Ovary (tissue), 9 donors: ENCODE data around the gene PTX4. TPM values are rescaled to one million over a fixed set of nuclear protein-coding genes. Genes with fewer than 3 reads are reported as not detected.

Experiments
- DNase-seq, 5 donors: peaks; one replicate each; pipeline ENCODE4 v3.0.0-alpha.2; 2019 to 2020
- H3K27ac ChIP-seq, 2 donors: fragments of 200-600 bp; one replicate each; pipeline versions ENCODE4 v1.5.1 to v1.8.0; 2019 to 2022
- H3K27me3 ChIP-seq: fragments of 200-600 bp; one replicate; pipeline ENCODE4 v1.8.0; 2022
- H3K36me3 ChIP-seq: fragments of 200-600 bp; sonication (generic); one replicate; pipeline ENCODE4 v1.5.1; 2019
- H3K4me1 ChIP-seq: one replicate; pipeline ENCODE4 v1.8.1; 2013; ENCODE audit warnings: mild to moderate bottlenecking, moderate library complexity; ENCODE audit not compliant: insufficient read depth
- H3K4me3 ChIP-seq: fragments of 200-600 bp; sonication (generic); one replicate; pipeline ENCODE4 v1.5.1; 2017
- H3K9me3 ChIP-seq, 2 donors: fragments of 200-600 bp in 1 of 2; sonication (generic) in 1 of 2; one replicate each; pipeline versions ENCODE4 v1.5.1 to v1.8.1; 2013 to 2019; ENCODE audit warnings: mild to moderate bottlenecking in 1 of 2, moderate library complexity in 1 of 2
- CTCF ChIP-seq, 3 donors: fragments of 450-650 bp in 2 of 3; fragments of 200-600 bp in 1 of 3; IDR thresholded peaks; one replicate each; pipeline versions ENCODE4 v1.5.1 to v1.8.0; 2016 to 2022; ENCODE audit warnings: antibody characterized with exemption in 3 of 3, mild to moderate bottlenecking in 1 of 3
- EP300 ChIP-seq: sonication (generic); formaldehyde crosslinking; IDR thresholded peaks from one replicate; pipeline ENCODE4 v1.6.1; 2017; ENCODE audit warnings: antibody characterized with exemption
- POLR2A ChIP-seq: fragments of 450-650 bp; IDR thresholded peaks from one replicate; pipeline ENCODE4 v1.6.1; 2017; ENCODE audit warnings: antibody characterized with exemption, mild to moderate bottlenecking, moderate library complexity
- WGBS, 3 donors: extraction: QIAGEN DNeasy Blood & Tissue Kit in 1 of 3; methylation state at CpG; one replicate each; pipeline versions ENCODE4 v1.1.5 to v1.1.7; 2013 to 2017; 5-methylcytosine and 5-hydroxymethylcytosine counted together
- intact Hi-C, 4 donors: fragments of 100-400 bp; cut with DNase I; formaldehyde crosslinking; loops; one replicate each; pipeline versions ENCODE4 v1.11.0 to v1.15.1; 2022 to 2023
- polyA plus RNA-seq, 2 donors: library from polyadenylated mRNA; stranded (reverse); fragments of 200-250 nt in 1 of 2; fragments of 350-450 nt in 1 of 2; fragmentation: Illumina TruSeq in 1 of 2; extraction: RNeasy Lipid Tissue Mini Kit (QIAGEN cat#74804) in 1 of 2; gene quantifications; one replicate each; pipeline ENCODE4 v1.2.3, GENCODE V29; 2013 to 2014
- total RNA-seq, 7 donors: library from RNA; depleted of rRNA in 2 of 7; stranded (reverse); fragments of >200 nt in 2 of 7; fragmentation: NEBNext Ultra II Directional in 3 of 7; extraction: Animal tissue kit (Norgen Biotek cat#: 25700) in 3 of 7; gene quantifications; one replicate each; pipeline versions ENCODE4 v1.1.0 to v1.2.4, GENCODE V29; 2016 to 2023
- donor health status: DM: no; HTN: no; CAD: no; lungs with moderate emphysema.
- donor health status: DM: no; HTN: no; CAD: no.
- donor health status: Bipolar disorder and iron deficiency.
- donor health status: DM: yes; HTN: yes; CAD: no.
- donor health status: DM: no; HTN: no; CAD: no.
- donor health status: DM: yes; HTN: yes; CAD: no.

The PTX4 gene
- total and polyA plus RNA-seq, 9 donors: 0.05 to 0.40 (median 0.15) TPM; not detected in 6

- H3K27me3 ChIP-seq: no peaks in the 10 kb centered on the region
- H3K4me3 ChIP-seq: no peak overlapping the region
- DNase-seq: no peak
- intact Hi-C loops: no loop called here
- H3K4me1 ChIP-seq: peaks cover 9% of the 10 kb centered on the region
- 90 to 94% (median 94%) methylated on average over 42 to 44 of the region's 44 CpGs for WGBS, 3 donors
- no peak for TF ChIP-seq POLR2A
- no peak for TF ChIP-seq CTCF (IDR thresholded peaks at IDR 0.05)
- no peak for TF ChIP-seq EP300
- H3K27ac ChIP-seq: no peak overlapping the region
- H3K36me3 ChIP-seq: no peaks in the 10 kb centered on the region
- H3K9me3 ChIP-seq: no peaks in the 10 kb centered on the region
Measured at GRCh38 chr16:1525871-1526607, 37.3 kb upstream of the PTX4 start.

- TF ChIP-seq EP300: no peak
- TF ChIP-seq CTCF (IDR thresholded peaks at IDR 0.05): no peak
- TF ChIP-seq POLR2A: no peak
- Histone ChIP-seq H3K36me3 (no peaks in the 10 kb centered on the region), H3K4me3 (no peak overlapping the region), H3K9me3 (no peaks in the 10 kb centered on the region), H3K27me3 (no peaks in the 10 kb centered on the region), H3K27ac (no peak overlapping the region), H3K4me1 (peaks cover 9% of the 10 kb centered on the region)
- WGBS, 3 donors: 91 to 92% (median 92%) methylated on average over 26 of the region's 26 CpGs
- intact Hi-C loops: no loop called here
- DNase-seq: no peak
Measured at GRCh38 chr16:1524366-1524765, 35.6 kb upstream of the PTX4 start.

- intact Hi-C loops: no loop called here
- no peak overlapping the region for H3K4me3 ChIP-seq
Measured at GRCh38 chr16:1523581-1524245, 35.0 kb upstream of the PTX4 start.

GRCh38 chr16:1520461-1520860 lies 31.7 kb upstream of the PTX4 start:
- Histone ChIP-seq H3K36me3 (no peaks in the 10 kb centered on the region), H3K4me1 (no peaks in the 10 kb centered on the region), H3K9me3 (no peaks in the 10 kb centered on the region), H3K27ac (no peak overlapping the region), H3K27me3 (no peaks in the 10 kb centered on the region), H3K4me3 (no peak overlapping the region)
- intact Hi-C loops: no loop called here
- TF ChIP-seq CTCF (IDR thresholded peaks at IDR 0.05): no peak
- TF ChIP-seq POLR2A: no peak
- TF ChIP-seq EP300: no peak
- no peak for DNase-seq
- 89 to 90% (median 89%) methylated on average over 19 of the region's 19 CpGs for WGBS, 3 donors

More at GRCh38 chr16:1523581-1524245, 35.0 kb upstream of the PTX4 start:
- no peaks in the 10 kb centered on the region for H3K9me3 ChIP-seq
- no peak overlapping the region for H3K27ac ChIP-seq
- H3K36me3 ChIP-seq: no peaks in the 10 kb centered on the region
- WGBS, 3 donors: 86 to 94% (median 89%) methylated on average over 27 to 30 of the region's 30 CpGs
- H3K27me3 ChIP-seq: no peaks in the 10 kb centered on the region
- H3K4me1 ChIP-seq: peaks cover 9% of the 10 kb centered on the region
- DNase-seq: no peak
- TF ChIP-seq EP300 (no peak), POLR2A (no peak), CTCF (IDR thresholded peaks at IDR 0.05) (no peak)
